Esophagus muscularis mucosa (tissue), 3 donors: Measurements from ENCODE around the gene MSL2.

Experiments
- CTCF ChIP-seq, 3 experiments: fragments of 200-600 bp in 2 of 3; fragments of 450-650 bp in 1 of 3; sonication (generic) in 2 of 3; IDR thresholded peaks; one replicate each; pipeline ENCODE4 v1.5.1; 2017 to 2019; ENCODE audit warnings: antibody characterized with exemption in 3 of 3, mild to moderate bottlenecking in 2 of 3, moderate library complexity in 1 of 3
- EP300 ChIP-seq: sonication (generic); formaldehyde crosslinking; IDR thresholded peaks from one replicate; pipeline ENCODE4 v1.6.1; 2017; ENCODE audit warnings: antibody characterized with exemption

- TF ChIP-seq CTCF (IDR thresholded peaks at IDR 0.05) (no peak), EP300 (no peak)
Measured at GRCh38 chr3:136136454-136136853, 59.7 kb downstream of the MSL2 start.
